ENCODE measurements around the gene TSHZ2. TPM values are rescaled to one million over a fixed set of nuclear protein-coding genes. Genes with fewer than 3 reads are reported as not detected.

The TSHZ2 gene
- total and polyA plus RNA-seq, 2 donors (not counting 1 experiment from before 2014, with no cell fraction given) = 1.00 to 5.7 TPM

DNA sequence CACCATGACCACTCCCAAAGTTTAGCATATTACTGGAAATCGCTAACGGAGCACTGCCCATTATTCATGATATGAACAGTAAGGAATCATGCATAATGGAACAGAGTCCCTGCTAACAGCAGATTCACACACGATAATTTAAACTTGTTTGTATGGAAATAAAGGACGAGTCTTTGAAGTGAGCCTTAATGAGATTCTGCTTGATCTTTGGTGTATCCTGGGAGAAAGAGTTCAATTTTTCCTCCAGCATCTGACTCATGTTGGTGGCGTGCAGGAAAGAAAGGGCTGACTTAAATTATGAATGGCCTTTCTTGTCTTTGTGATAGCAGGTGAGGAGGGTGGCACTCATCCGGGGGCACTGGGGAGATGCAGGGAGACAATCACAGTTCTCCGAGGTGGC lies 426.9 kb downstream of the TSHZ2 start:
- peaks cover 0 to 10% (median 0%) of the 10 kb centered on the region in 3 donors for H3K9me3 ChIP-seq (ENCODE audit: control extremely low read depth in 1 of 3, control insufficient read depth in 2 of 3, insufficient read depth in 1 of 3, low read length in 2 of 3)
- TF ChIP-seq, protein P1, sequence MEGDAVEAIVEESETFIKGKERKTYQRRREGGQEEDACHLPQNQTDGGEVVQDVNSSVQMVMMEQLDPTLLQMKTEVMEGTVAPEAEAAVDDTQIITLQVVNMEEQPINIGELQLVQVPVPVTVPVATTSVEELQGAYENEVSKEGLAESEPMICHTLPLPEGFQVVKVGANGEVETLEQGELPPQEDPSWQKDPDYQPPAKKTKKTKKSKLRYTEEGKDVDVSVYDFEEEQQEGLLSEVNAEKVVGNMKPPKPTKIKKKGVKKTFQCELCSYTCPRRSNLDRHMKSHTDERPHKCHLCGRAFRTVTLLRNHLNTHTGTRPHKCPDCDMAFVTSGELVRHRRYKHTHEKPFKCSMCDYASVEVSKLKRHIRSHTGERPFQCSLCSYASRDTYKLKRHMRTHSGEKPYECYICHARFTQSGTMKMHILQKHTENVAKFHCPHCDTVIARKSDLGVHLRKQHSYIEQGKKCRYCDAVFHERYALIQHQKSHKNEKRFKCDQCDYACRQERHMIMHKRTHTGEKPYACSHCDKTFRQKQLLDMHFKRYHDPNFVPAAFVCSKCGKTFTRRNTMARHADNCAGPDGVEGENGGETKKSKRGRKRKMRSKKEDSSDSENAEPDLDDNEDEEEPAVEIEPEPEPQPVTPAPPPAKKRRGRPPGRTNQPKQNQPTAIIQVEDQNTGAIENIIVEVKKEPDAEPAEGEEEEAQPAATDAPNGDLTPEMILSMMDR (IDR thresholded peaks at IDR 0.05) = no peak
- no peak for TF ChIP-seq EZH2 (IDR thresholded peaks at IDR 0.05; ENCODE audit: borderline replicate concordance, insufficient read depth, low read depth, low read length, poor library complexity, severe bottlenecking)
- H3K9ac ChIP-seq (ENCODE audit: low read length) = no peak overlapping the region
- H3K79me2 ChIP-seq (ENCODE audit: control insufficient read depth, insufficient read depth, low read length) = no peaks in the 10 kb centered on the region
- no peak overlapping the region for H2AFZ ChIP-seq (ENCODE audit: insufficient read depth, low read depth, low read length, poor library complexity, severe bottlenecking)
- no peaks in the 10 kb centered on the region for H3K27me3 ChIP-seq (replicated peaks in 1 of 4; ENCODE audit: control extremely low read depth in 1 of 4, control insufficient read depth in 3 of 4, insufficient read depth in 4 of 4, low read length in 3 of 4)
- no peaks in the 10 kb centered on the region for H4K20me1 ChIP-seq (ENCODE audit: control insufficient read depth, insufficient read depth, low read length, poor library complexity, severe bottlenecking)
- Mint-ChIP-seq H3K27ac (no peak overlapping the region), H3K9me3 (ENCODE audit: insufficient read depth) (peaks cover 17% of the 10 kb centered on the region), H3K4me1 (no peaks in the 10 kb centered on the region), H3K27me3 (peaks cover 16% of the 10 kb centered on the region), H3K4me3 (no peak overlapping the region)
- no peak for DNase-seq
- CTCF ChIA-PET = no interaction called here
- no peaks in the 10 kb centered on the region for H3K4me1 ChIP-seq (ENCODE audit: control insufficient read depth in 2 of 2, insufficient read depth in 2 of 2, low read length in 2 of 2)
- H3K27ac ChIP-seq (ENCODE audit: low read length in 2 of 2) = no peak overlapping the region
- no peaks in the 10 kb centered on the region for H3K36me3 ChIP-seq (replicated peaks in 1 of 2; ENCODE audit: control extremely low read depth in 1 of 2, control insufficient read depth in 1 of 2, extremely low read depth in 1 of 2, insufficient read depth in 2 of 2, low read length in 1 of 2)
- intact Hi-C loops (cut with micrococcal nuclease) = no loop called here
- WGBS (ENCODE audit: insufficient coverage) = 86% methylated on average over 4 of the region's 7 CpGs
- ATAC-seq (ENCODE audit: low read depth) = no peak
- H3K4me2 ChIP-seq (replicated peaks; ENCODE audit: low read depth, low read length, poor library complexity, severe bottlenecking) = no peak overlapping the region
- no peak overlapping the region for H3K4me3 ChIP-seq (ENCODE audit: control extremely low read depth in 1 of 5, extremely low read depth in 1 of 5, insufficient read depth in 1 of 5, low read depth in 2 of 5, low read length in 4 of 5)
- POLR2A ChIA-PET = no interaction called here

DNA sequence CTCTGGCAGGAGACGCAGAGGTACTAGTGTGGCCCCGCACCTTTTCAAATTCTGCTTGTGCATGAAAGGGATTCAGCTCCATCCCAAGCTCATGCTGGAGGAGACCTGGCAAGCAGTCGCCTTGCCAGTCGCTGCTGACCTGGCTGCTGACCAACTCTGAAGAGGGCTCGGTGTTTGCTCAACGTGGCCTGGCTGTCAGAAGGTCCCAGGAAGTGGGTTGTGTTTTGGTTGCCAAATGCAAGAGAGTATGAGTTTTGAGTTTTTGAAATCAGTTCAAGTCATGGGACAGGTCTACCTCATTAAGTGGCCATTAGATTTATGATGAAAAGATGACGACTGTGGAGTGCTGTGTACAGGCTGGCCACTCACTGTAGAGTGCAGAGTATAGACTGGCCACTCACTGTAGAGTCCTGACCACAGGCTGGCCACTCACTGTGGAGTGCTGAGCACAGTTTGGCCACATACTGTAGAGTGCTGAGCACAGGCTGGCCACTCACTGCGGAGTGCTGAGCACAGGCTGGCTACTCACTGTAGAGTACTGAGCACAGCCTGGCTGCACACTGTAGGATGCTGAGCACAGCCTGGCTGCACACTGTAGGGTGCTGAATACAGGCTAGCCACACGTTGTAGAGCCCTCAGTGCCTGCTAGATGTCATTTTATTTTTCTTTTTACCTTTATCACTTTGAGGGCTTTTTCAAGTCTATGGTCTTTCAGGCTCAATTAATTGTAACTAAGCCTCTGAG lies 427.6 kb downstream of the TSHZ2 start:
- no peak overlapping the region for H3K27ac ChIP-seq (ENCODE audit: low read length in 2 of 2)
- Mint-ChIP-seq H3K9me3 (ENCODE audit: insufficient read depth) (peaks cover 17% of the 10 kb centered on the region), H3K27ac (no peak overlapping the region), H3K4me3 (no peak overlapping the region), H3K4me1 (no peaks in the 10 kb centered on the region), H3K27me3 (peaks cover 19% of the 10 kb centered on the region)
- DNase-seq = no peak
- TF ChIP-seq EZH2 (IDR thresholded peaks at IDR 0.05; ENCODE audit: borderline replicate concordance, insufficient read depth, low read depth, low read length, poor library complexity, severe bottlenecking) = no peak
- H3K27me3 ChIP-seq (replicated peaks in 1 of 4; ENCODE audit: control extremely low read depth in 1 of 4, control insufficient read depth in 3 of 4, insufficient read depth in 4 of 4, low read length in 3 of 4) = no peaks in the 10 kb centered on the region
- no peak overlapping the region for H3K4me3 ChIP-seq (ENCODE audit: control extremely low read depth in 1 of 5, extremely low read depth in 1 of 5, insufficient read depth in 1 of 5, low read depth in 2 of 5, low read length in 4 of 5)
- intact Hi-C loops (cut with micrococcal nuclease) = no loop called here
- H3K36me3 ChIP-seq (replicated peaks in 1 of 2; ENCODE audit: control extremely low read depth in 1 of 2, control insufficient read depth in 1 of 2, extremely low read depth in 1 of 2, insufficient read depth in 2 of 2, low read length in 1 of 2) = no peaks in the 10 kb centered on the region
- no peak overlapping the region for H3K9ac ChIP-seq (ENCODE audit: low read length)
- no peaks in the 10 kb centered on the region for H3K79me2 ChIP-seq (ENCODE audit: control insufficient read depth, insufficient read depth, low read length)
- WGBS (ENCODE audit: insufficient coverage) = 74% methylated on average over 9 of the region's 9 CpGs
- peaks cover 0 to 10% (median 0%) of the 10 kb centered on the region in 3 donors for H3K9me3 ChIP-seq (ENCODE audit: control extremely low read depth in 1 of 3, control insufficient read depth in 2 of 3, insufficient read depth in 1 of 3, low read length in 2 of 3)
- ChIA-PET CTCF (no interaction called here), POLR2A (no interaction called here)
- ATAC-seq (ENCODE audit: low read depth) = no peak
- H2AFZ ChIP-seq (ENCODE audit: insufficient read depth, low read depth, low read length, poor library complexity, severe bottlenecking) = no peak overlapping the region
- H3K4me2 ChIP-seq (replicated peaks; ENCODE audit: low read depth, low read length, poor library complexity, severe bottlenecking) = no peak overlapping the region
- no peaks in the 10 kb centered on the region for H4K20me1 ChIP-seq (ENCODE audit: control insufficient read depth, insufficient read depth, low read length, poor library complexity, severe bottlenecking)
- no peaks in the 10 kb centered on the region for H3K4me1 ChIP-seq (ENCODE audit: control insufficient read depth in 2 of 2, insufficient read depth in 2 of 2, low read length in 2 of 2)
